ENCODE data around the gene CCDC92.

The CCDC92 gene

GRCh38 chr12:123891516-123892179, 81.0 kb downstream of the CCDC92 start:
- H3K27me3 Mint-ChIP-seq (ENCODE audit: low read depth), result peaks cover 6% of the 10 kb centered on the region
- no peaks in the 10 kb centered on the region for H3K36me3 Mint-ChIP-seq (ENCODE audit: low read depth)
- H3K4me1 Mint-ChIP-seq, result peaks cover 5% of the 10 kb centered on the region
- H3K27ac Mint-ChIP-seq, result no peak overlapping the region
- no peaks in the 10 kb centered on the region for H3K9me3 Mint-ChIP-seq
- H3K4me3 Mint-ChIP-seq, result no peak overlapping the region
- TF ChIP-seq CTCF (IDR thresholded peaks at IDR 0.05; ENCODE audit: unreplicated experiment in 3 of 3), result no peak

GRCh38 chr12:123891011-123891410, 81.6 kb downstream of the CCDC92 start:
- Mint-ChIP-seq H3K36me3 (ENCODE audit: low read depth) (no peaks in the 10 kb centered on the region), H3K27ac (no peak overlapping the region), H3K4me1 (peaks cover under 1% of the 10 kb centered on the region), H3K27me3 (ENCODE audit: low read depth) (peaks cover 10% of the 10 kb centered on the region), H3K4me3 (no peak overlapping the region), H3K9me3 (no peaks in the 10 kb centered on the region)
- TF ChIP-seq CTCF (IDR thresholded peaks at IDR 0.05; ENCODE audit: unreplicated experiment in 3 of 3), result no peak

GRCh38 chr12:123890536-123890902, 82.1 kb downstream of the CCDC92 start:
- no peak for TF ChIP-seq CTCF (IDR thresholded peaks at IDR 0.05; ENCODE audit: unreplicated experiment in 3 of 3)
- Mint-ChIP-seq H3K27ac (no peak overlapping the region), H3K36me3 (ENCODE audit: low read depth) (no peaks in the 10 kb centered on the region), H3K4me1 (no peaks in the 10 kb centered on the region), H3K4me3 (no peak overlapping the region), H3K9me3 (no peaks in the 10 kb centered on the region), H3K27me3 (ENCODE audit: low read depth) (peaks cover 12% of the 10 kb centered on the region)

GRCh38 chr12:123889848-123890535, 82.6 kb downstream of the CCDC92 start:
- Mint-ChIP-seq H3K36me3 (ENCODE audit: low read depth) (no peaks in the 10 kb centered on the region), H3K9me3 (no peaks in the 10 kb centered on the region), H3K4me3 (no peak overlapping the region), H3K27me3 (ENCODE audit: low read depth) (peaks cover 12% of the 10 kb centered on the region), H3K27ac (no peak overlapping the region), H3K4me1 (no peaks in the 10 kb centered on the region)
- no peak for TF ChIP-seq CTCF (IDR thresholded peaks at IDR 0.05; ENCODE audit: unreplicated experiment in 3 of 3)

GRCh38 chr12:123888989-123889388, 83.6 kb downstream of the CCDC92 start:
- TF ChIP-seq CTCF (IDR thresholded peaks at IDR 0.05; ENCODE audit: unreplicated experiment in 3 of 3), result no peak
- Mint-ChIP-seq H3K27ac (no peak overlapping the region), H3K4me3 (no peak overlapping the region), H3K4me1 (no peaks in the 10 kb centered on the region), H3K9me3 (no peaks in the 10 kb centered on the region), H3K36me3 (ENCODE audit: low read depth) (no peaks in the 10 kb centered on the region), H3K27me3 (ENCODE audit: low read depth) (peaks cover 15% of the 10 kb centered on the region)
